MM.1S (cell line): Measurements from ENCODE around the gene DNAJC30.
"Not testable (repeated sequence)": the region's sequence is repeated elsewhere in the genome, so short reads cannot be mapped to it uniquely, and the experiment has no call there.

ENCODE experiments used
- DNase-seq: peaks from one replicate; pipeline ENCODE4 v3.0.0-alpha.2; 2015
- H2AFZ ChIP-seq: fragments of 300-600 bp; sonication (generic); 2 replicates; pipeline ENCODE4 v1.6.0; 2016; ENCODE audit warnings: antibody characterized with exemption, low read length
- H3F3A ChIP-seq: fragments of 300-600 bp; sonication (generic); 2 replicates; pipeline ENCODE4 v1.6.1; 2016; ENCODE audit warnings: mild to moderate bottlenecking, antibody characterized with exemption, low read length, moderate library complexity, mixed read lengths; ENCODE audit not compliant: insufficient read depth
- H3K27ac ChIP-seq: fragments of 300-600 bp; sonication (generic); 2 replicates; pipeline ENCODE4 v1.5.1; 2016; ENCODE audit warnings: mild to moderate bottlenecking, low read length
- H3K27me3 ChIP-seq: fragments of 300-600 bp; sonication (generic); replicated peaks from 2 replicates; pipeline ENCODE4 v1.6.0; 2016; ENCODE audit warnings: low read length; ENCODE audit not compliant: insufficient read depth
- H3K36me3 ChIP-seq: fragments of 300-600 bp; sonication (generic); replicated peaks from 2 replicates; pipeline ENCODE4 v1.6.1; 2016; ENCODE audit warnings: mild to moderate bottlenecking, low read length, mixed read lengths; ENCODE audit not compliant: insufficient read depth
- H3K4me1 ChIP-seq: fragments of 300-600 bp; sonication (generic); 2 replicates; pipeline ENCODE4 v1.6.1; 2016; ENCODE audit warnings: low read length, mixed read lengths
- H3K4me2 ChIP-seq: fragments of 300-600 bp; sonication (generic); 2 replicates; pipeline ENCODE4 v1.6.0; 2016; ENCODE audit warnings: low read depth, low read length
- H3K4me3 ChIP-seq: fragments of 300-600 bp; sonication (generic); 2 replicates; pipeline ENCODE4 v1.5.1; 2016; ENCODE audit warnings: low read length, mixed read lengths
- H3K79me2 ChIP-seq: fragments of 300-600 bp; sonication (generic); 2 replicates; pipeline ENCODE4 v1.6.1; 2016; ENCODE audit warnings: mixed run types, low read length, mixed read lengths
- H3K9ac ChIP-seq: fragments of 300-600 bp; sonication (generic); 2 replicates; pipeline ENCODE4 v1.6.1; 2016; ENCODE audit warnings: low read length, mixed read lengths
- H3K9me2 ChIP-seq: fragments of 300-600 bp; sonication (generic); replicated peaks from 2 replicates; pipeline ENCODE4 v1.6.1; 2016; ENCODE audit warnings: mild to moderate bottlenecking, low read length, mixed read lengths; ENCODE audit not compliant: insufficient read depth
- H3K9me3 ChIP-seq: fragments of 300-600 bp; sonication (generic); replicated peaks from 2 replicates; pipeline ENCODE4 v1.6.1; 2016; ENCODE audit warnings: mild to moderate bottlenecking, low read length, mixed read lengths; ENCODE audit not compliant: insufficient read depth
- H4K20me1 ChIP-seq: fragments of 300-600 bp; sonication (generic); 2 replicates; pipeline ENCODE4 v1.6.1; 2016; ENCODE audit warnings: mild to moderate bottlenecking, low read length, moderate library complexity, mixed read lengths; ENCODE audit not compliant: insufficient read depth
- EZH2 ChIP-seq: fragments of 300-600 bp; sonication (generic); optimal IDR thresholded peaks from 2 replicates; pipeline ENCODE3; 2017; ENCODE audit warnings: low read depth, mild to moderate bottlenecking, antibody characterized with exemption, low read length, mixed read lengths
- EZH2phosphoT487 ChIP-seq: fragments of 300-600 bp; sonication (generic); IDR thresholded peaks from 2 replicates; pipeline ENCODE4 v1.6.1; 2018; ENCODE audit warnings: antibody characterized with exemption, low read length
- TF ChIP-seq, protein P1 (sequence below): fragments of 300-600 bp; sonication (generic); IDR thresholded peaks from 2 replicates; pipeline ENCODE4 v1.5.1; 2016; ENCODE audit warnings: antibody characterized with exemption, low read length, mixed read lengths

DNAJC30 gene

DNA sequence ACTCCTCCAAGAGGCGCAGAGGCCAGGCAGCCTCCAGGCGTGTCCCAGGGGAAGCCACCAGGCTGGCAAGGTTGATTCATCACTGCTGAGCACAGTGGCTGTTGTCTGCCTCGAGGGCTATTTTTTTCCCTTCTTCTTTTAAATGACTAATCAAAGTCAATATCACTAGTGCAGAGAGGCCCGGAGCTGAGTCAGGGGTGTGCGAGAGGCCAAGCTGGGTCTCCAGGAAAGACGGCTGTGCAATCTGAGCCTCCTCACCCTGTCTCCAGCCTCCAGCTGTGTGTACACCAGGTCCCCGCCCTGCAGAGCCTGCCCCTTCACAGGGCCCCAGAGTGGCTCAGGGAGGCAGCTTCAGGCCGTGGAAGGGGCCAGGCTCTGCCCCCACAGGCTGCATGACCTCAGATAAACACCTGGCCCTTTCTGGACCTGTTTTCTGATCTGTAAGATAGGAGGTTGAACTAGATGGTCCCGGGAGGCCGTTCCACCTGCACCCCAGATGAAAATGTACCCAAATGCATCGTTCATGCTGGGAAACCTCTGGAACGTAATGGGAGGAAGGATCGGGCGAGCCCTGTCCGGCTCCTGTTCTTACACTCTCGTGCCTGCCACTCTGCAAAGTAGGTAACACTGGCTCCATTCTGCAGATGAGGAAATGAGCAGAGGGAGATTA, 32.5 kb upstream of the DNAJC30 start:
- Histone ChIP-seq H3K27me3 (peaks cover 7% of the 10 kb centered on the region), H3K36me3 (no peaks in the 10 kb centered on the region), H3F3A (no peaks in the 10 kb centered on the region), H3K4me2 (no peak overlapping the region), H3K79me2 (0 out of 2 replicates have a peak, but pooled peaks cover 4% of the 10 kb centered on the region), H3K9me3 (no peaks in the 10 kb centered on the region), H4K20me1 (no peaks in the 10 kb centered on the region), H2AFZ (no peak overlapping the region), H3K9ac (no peak overlapping the region), H3K4me1 (no peaks in the 10 kb centered on the region), H3K4me3 (no peak overlapping the region), H3K9me2 (no peaks in the 10 kb centered on the region), H3K27ac (no peak overlapping the region)
- DNase-seq, result no peak
- TF ChIP-seq EZH2 (no peak), EZH2phosphoT487 (no peak)
- TF ChIP-seq, protein P1, sequence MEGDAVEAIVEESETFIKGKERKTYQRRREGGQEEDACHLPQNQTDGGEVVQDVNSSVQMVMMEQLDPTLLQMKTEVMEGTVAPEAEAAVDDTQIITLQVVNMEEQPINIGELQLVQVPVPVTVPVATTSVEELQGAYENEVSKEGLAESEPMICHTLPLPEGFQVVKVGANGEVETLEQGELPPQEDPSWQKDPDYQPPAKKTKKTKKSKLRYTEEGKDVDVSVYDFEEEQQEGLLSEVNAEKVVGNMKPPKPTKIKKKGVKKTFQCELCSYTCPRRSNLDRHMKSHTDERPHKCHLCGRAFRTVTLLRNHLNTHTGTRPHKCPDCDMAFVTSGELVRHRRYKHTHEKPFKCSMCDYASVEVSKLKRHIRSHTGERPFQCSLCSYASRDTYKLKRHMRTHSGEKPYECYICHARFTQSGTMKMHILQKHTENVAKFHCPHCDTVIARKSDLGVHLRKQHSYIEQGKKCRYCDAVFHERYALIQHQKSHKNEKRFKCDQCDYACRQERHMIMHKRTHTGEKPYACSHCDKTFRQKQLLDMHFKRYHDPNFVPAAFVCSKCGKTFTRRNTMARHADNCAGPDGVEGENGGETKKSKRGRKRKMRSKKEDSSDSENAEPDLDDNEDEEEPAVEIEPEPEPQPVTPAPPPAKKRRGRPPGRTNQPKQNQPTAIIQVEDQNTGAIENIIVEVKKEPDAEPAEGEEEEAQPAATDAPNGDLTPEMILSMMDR, result no peak

DNA sequence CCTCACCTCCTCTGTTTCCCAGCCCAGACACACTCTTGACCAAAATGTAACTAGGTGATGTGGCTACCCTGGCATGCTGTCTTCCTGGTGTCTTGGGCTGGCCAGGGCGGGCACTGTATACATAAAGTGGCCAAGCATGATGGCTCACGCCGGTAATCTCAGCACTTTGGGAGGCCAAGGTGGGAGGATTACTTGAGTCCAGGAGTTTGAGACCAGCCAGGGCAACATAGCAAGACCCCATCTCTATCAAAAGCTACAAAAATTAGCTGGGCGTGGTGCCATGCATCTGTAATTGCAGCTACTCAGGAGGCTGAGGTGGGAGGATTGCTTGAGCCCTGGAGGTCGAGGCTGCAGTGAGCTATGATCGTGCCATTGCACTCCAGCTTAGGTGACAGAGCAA, 30.1 kb upstream of the DNAJC30 start:
- not testable (repeated sequence) for H3K4me3 ChIP-seq, H3K79me2 ChIP-seq, H3K9me2 ChIP-seq, H3K36me3 ChIP-seq, H3K4me1 ChIP-seq, H3K4me2 ChIP-seq, H3K9ac ChIP-seq, H3K9me3 ChIP-seq, H3K27ac ChIP-seq, H3K27me3 ChIP-seq, H4K20me1 ChIP-seq, DNase-seq, H2AFZ ChIP-seq, H3F3A ChIP-seq

DNA sequence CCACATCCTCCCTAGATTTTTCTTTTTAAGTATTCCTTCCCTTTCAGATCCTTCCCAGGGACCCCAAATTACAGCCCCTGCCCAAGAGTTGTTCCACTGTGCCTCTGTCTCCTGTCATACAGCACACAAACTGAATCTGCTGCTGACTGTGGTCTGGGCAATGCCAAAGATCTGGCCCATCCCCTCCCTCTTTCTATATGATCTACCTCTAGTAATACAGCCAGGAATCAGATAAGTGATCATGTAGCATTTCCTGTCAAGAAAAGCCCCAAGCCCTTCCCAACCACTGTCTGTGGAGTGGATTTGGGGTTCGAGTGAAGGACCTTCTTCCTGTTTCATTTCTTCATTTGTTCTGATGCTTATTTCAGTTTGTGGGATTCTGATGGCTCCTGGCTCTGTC, 29.5 kb upstream of the DNAJC30 start:
- Histone ChIP-seq H3K9me3 (no peaks in the 10 kb centered on the region), H3K9me2 (no peaks in the 10 kb centered on the region), H3K79me2 (no peaks in the 10 kb centered on the region), H3K36me3 (no peaks in the 10 kb centered on the region), H3K4me2 (no peak overlapping the region), H3F3A (no peaks in the 10 kb centered on the region), H2AFZ (no peak overlapping the region), H3K9ac (no peak overlapping the region), H3K4me3 (no peak overlapping the region), H4K20me1 (no peaks in the 10 kb centered on the region), H3K27ac (no peak overlapping the region), H3K4me1 (no peaks in the 10 kb centered on the region), H3K27me3 (no peaks in the 10 kb centered on the region)
- TF ChIP-seq, protein P1, result no peak
- no peak for TF ChIP-seq EZH2
- TF ChIP-seq EZH2phosphoT487, result no peak
- no peak for DNase-seq

DNA sequence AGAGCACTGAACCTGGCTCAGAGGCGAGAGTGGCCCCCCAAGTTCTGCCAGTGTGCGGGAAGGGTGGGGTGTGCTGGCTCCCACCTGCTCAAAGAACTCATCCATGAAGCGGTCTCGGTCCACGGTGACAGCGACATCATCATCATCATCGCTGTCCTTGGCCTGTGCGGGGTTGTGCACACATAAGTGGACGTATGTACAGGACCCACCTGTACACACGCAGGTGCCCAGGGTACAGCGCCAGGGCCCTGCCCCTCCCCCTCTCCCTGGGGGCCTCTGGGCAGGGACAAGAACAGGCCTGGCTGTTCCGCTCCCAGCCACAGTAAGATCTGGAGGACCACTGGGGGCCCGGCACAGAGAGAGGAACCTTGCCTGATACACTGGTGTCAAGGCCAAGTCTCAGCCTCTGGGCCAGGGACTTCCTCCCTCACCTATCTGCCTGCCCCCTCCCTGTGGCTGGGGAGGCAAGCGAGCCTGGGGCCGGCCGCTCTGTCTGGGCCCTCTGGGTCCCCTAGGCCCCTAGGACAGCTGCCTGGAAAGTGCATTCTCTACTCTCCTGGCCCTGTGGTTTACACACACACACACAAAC, 25.8 kb upstream of the DNAJC30 start:
- H3K27me3 ChIP-seq, result no peaks in the 10 kb centered on the region
- H3K36me3 ChIP-seq, result no peaks in the 10 kb centered on the region
- H3K4me3 ChIP-seq, result no peak overlapping the region
- H2AFZ ChIP-seq, result no peak overlapping the region
- H4K20me1 ChIP-seq, result no peaks in the 10 kb centered on the region
- no peaks in the 10 kb centered on the region for H3F3A ChIP-seq
- DNase-seq, result no peak
- H3K9ac ChIP-seq, result no peak overlapping the region
- no peaks in the 10 kb centered on the region for H3K4me1 ChIP-seq
- H3K9me3 ChIP-seq, result no peaks in the 10 kb centered on the region
- H3K79me2 ChIP-seq, result no peaks in the 10 kb centered on the region
- H3K27ac ChIP-seq, result no peak overlapping the region
- H3K4me2 ChIP-seq, result no peak overlapping the region
- H3K9me2 ChIP-seq, result no peaks in the 10 kb centered on the region
- TF ChIP-seq EZH2, result no peak
- TF ChIP-seq EZH2phosphoT487, result no peak
- TF ChIP-seq, protein P1, result no peak
